WTC11 (cell line): Measurements from ENCODE around the gene ABCC11.

Experiments used
- ELF4 ChIP-seq: sonication (generic); formaldehyde crosslinking; IDR thresholded peaks from 2 replicates; pipeline ENCODE4 v1.8.1; 2022; ENCODE audit warnings: low read depth, mild to moderate bottlenecking, moderate library complexity, missing genetic modification reagents
- IRF2 ChIP-seq: sonication (generic); formaldehyde crosslinking; IDR thresholded peaks from 2 replicates; pipeline ENCODE4 v1.8.0; 2022; ENCODE audit warnings: low read depth, missing genetic modification reagents, borderline replicate concordance
- NFYB ChIP-seq: sonication (generic); formaldehyde crosslinking; conservative IDR thresholded peaks from 2 replicates; pipeline ENCODE4 v1.8.0; 2022; ENCODE audit warnings: low read depth, missing genetic modification reagents
- NR1H2 ChIP-seq: sonication (generic); formaldehyde crosslinking; IDR thresholded peaks from 2 replicates; pipeline ENCODE4 v1.9.0; 2021; ENCODE audit warnings: mild to moderate bottlenecking, moderate library complexity, missing genetic modification reagents
- ZNF121 ChIP-seq: sonication (generic); formaldehyde crosslinking; IDR thresholded peaks from 2 replicates; pipeline ENCODE4 v1.8.0; 2023; ENCODE audit warnings: missing genetic modification reagents
- ZNF219 ChIP-seq: sonication (generic); formaldehyde crosslinking; IDR thresholded peaks from 2 replicates; pipeline ENCODE4 v1.8.0; 2023; ENCODE audit warnings: missing genetic modification reagents, mild to moderate bottlenecking, borderline replicate concordance
- ZNF416 ChIP-seq: fragments of 250-450 bp; sonication (Bioruptor Pico); IDR thresholded peaks from 2 replicates; pipeline ENCODE4 v1.9.0; 2021; ENCODE audit warnings: mild to moderate bottlenecking, inconsistent platforms
- TF ChIP-seq, protein P1 (sequence below): fragments of 200-600 bp; IDR thresholded peaks from 2 replicates; pipeline ENCODE4 v1.8.0; 2022; ENCODE audit warnings: antibody characterized with exemption
- TF ChIP-seq, protein P2 (sequence below): sonication (generic); formaldehyde crosslinking; conservative IDR thresholded peaks from 2 replicates; pipeline ENCODE4 v1.8.1; 2023; ENCODE audit warnings: mild to moderate bottlenecking, low read depth, missing genetic modification reagents, moderate library complexity
- TF ChIP-seq, protein P3 (sequence below): sonication (generic); formaldehyde crosslinking; IDR thresholded peaks from 2 replicates; pipeline ENCODE4 v1.8.0; 2022; ENCODE audit warnings: mild to moderate bottlenecking, missing genetic modification reagents
- TF ChIP-seq, protein P4 (sequence below): sonication (generic); formaldehyde crosslinking; IDR thresholded peaks from 2 replicates; pipeline ENCODE4 v1.8.1; 2023; ENCODE audit warnings: mild to moderate bottlenecking, missing genetic modification reagents, moderate library complexity
- TF ChIP-seq, protein P5 (sequence below): sonication (generic); formaldehyde crosslinking; IDR thresholded peaks from 2 replicates; pipeline ENCODE4 v1.8.0; 2022; ENCODE audit warnings: mild to moderate bottlenecking, missing genetic modification reagents
- TF ChIP-seq, protein P6 (sequence below): sonication (generic); formaldehyde crosslinking; IDR thresholded peaks from 2 replicates; pipeline ENCODE4 v1.8.0; 2023; ENCODE audit warnings: missing genetic modification reagents, mild to moderate bottlenecking, borderline replicate concordance

DNA sequence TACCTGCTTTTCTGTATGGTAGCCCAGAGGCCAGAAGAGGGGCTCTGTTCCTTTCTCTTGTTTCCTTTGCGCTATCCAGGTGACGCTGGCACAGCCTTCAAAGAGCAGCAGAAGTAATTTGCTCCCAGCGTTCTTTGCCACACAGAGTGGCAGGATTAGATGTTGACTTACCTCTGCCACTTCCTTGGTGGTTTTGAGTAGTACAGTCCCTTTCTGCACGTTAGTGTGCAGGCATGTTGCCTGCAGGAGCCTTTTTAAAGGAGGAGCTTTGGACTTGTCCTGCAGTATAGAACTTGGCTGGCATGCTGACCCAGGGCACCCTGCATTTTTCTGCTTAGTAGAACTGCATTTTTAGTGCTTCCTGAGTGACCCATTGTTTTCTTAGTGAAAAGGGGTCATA lies at the start of gene ABCC11:
- TF ChIP-seq, protein P1, sequence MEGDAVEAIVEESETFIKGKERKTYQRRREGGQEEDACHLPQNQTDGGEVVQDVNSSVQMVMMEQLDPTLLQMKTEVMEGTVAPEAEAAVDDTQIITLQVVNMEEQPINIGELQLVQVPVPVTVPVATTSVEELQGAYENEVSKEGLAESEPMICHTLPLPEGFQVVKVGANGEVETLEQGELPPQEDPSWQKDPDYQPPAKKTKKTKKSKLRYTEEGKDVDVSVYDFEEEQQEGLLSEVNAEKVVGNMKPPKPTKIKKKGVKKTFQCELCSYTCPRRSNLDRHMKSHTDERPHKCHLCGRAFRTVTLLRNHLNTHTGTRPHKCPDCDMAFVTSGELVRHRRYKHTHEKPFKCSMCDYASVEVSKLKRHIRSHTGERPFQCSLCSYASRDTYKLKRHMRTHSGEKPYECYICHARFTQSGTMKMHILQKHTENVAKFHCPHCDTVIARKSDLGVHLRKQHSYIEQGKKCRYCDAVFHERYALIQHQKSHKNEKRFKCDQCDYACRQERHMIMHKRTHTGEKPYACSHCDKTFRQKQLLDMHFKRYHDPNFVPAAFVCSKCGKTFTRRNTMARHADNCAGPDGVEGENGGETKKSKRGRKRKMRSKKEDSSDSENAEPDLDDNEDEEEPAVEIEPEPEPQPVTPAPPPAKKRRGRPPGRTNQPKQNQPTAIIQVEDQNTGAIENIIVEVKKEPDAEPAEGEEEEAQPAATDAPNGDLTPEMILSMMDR = no peak
- TF ChIP-seq, protein P2, sequence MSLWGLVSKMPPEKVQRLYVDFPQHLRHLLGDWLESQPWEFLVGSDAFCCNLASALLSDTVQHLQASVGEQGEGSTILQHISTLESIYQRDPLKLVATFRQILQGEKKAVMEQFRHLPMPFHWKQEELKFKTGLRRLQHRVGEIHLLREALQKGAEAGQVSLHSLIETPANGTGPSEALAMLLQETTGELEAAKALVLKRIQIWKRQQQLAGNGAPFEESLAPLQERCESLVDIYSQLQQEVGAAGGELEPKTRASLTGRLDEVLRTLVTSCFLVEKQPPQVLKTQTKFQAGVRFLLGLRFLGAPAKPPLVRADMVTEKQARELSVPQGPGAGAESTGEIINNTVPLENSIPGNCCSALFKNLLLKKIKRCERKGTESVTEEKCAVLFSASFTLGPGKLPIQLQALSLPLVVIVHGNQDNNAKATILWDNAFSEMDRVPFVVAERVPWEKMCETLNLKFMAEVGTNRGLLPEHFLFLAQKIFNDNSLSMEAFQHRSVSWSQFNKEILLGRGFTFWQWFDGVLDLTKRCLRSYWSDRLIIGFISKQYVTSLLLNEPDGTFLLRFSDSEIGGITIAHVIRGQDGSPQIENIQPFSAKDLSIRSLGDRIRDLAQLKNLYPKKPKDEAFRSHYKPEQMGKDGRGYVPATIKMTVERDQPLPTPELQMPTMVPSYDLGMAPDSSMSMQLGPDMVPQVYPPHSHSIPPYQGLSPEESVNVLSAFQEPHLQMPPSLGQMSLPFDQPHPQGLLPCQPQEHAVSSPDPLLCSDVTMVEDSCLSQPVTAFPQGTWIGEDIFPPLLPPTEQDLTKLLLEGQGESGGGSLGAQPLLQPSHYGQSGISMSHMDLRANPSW (CRISPR knock-in tag) = no peak
- TF ChIP-seq IRF2 (CRISPR knock-in tag) (no peak), NFYB (no peak), ZNF121 (CRISPR knock-in tag) (no peak), ZNF219 (CRISPR knock-in tag) (no peak), NR1H2 (no peak), ZNF416 (no peak), ELF4 (CRISPR knock-in tag) (no peak)
- TF ChIP-seq, protein P3, sequence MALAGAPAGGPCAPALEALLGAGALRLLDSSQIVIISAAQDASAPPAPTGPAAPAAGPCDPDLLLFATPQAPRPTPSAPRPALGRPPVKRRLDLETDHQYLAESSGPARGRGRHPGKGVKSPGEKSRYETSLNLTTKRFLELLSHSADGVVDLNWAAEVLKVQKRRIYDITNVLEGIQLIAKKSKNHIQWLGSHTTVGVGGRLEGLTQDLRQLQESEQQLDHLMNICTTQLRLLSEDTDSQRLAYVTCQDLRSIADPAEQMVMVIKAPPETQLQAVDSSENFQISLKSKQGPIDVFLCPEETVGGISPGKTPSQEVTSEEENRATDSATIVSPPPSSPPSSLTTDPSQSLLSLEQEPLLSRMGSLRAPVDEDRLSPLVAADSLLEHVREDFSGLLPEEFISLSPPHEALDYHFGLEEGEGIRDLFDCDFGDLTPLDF (CRISPR knock-in tag) = no peak
- TF ChIP-seq, protein P4, sequence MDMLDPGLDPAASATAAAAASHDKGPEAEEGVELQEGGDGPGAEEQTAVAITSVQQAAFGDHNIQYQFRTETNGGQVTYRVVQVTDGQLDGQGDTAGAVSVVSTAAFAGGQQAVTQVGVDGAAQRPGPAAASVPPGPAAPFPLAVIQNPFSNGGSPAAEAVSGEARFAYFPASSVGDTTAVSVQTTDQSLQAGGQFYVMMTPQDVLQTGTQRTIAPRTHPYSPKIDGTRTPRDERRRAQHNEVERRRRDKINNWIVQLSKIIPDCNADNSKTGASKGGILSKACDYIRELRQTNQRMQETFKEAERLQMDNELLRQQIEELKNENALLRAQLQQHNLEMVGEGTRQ = no peak
- TF ChIP-seq, protein P5, sequence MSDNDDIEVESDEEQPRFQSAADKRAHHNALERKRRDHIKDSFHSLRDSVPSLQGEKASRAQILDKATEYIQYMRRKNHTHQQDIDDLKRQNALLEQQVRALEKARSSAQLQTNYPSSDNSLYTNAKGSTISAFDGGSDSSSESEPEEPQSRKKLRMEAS (CRISPR knock-in tag) = no peak
- TF ChIP-seq, protein P6, sequence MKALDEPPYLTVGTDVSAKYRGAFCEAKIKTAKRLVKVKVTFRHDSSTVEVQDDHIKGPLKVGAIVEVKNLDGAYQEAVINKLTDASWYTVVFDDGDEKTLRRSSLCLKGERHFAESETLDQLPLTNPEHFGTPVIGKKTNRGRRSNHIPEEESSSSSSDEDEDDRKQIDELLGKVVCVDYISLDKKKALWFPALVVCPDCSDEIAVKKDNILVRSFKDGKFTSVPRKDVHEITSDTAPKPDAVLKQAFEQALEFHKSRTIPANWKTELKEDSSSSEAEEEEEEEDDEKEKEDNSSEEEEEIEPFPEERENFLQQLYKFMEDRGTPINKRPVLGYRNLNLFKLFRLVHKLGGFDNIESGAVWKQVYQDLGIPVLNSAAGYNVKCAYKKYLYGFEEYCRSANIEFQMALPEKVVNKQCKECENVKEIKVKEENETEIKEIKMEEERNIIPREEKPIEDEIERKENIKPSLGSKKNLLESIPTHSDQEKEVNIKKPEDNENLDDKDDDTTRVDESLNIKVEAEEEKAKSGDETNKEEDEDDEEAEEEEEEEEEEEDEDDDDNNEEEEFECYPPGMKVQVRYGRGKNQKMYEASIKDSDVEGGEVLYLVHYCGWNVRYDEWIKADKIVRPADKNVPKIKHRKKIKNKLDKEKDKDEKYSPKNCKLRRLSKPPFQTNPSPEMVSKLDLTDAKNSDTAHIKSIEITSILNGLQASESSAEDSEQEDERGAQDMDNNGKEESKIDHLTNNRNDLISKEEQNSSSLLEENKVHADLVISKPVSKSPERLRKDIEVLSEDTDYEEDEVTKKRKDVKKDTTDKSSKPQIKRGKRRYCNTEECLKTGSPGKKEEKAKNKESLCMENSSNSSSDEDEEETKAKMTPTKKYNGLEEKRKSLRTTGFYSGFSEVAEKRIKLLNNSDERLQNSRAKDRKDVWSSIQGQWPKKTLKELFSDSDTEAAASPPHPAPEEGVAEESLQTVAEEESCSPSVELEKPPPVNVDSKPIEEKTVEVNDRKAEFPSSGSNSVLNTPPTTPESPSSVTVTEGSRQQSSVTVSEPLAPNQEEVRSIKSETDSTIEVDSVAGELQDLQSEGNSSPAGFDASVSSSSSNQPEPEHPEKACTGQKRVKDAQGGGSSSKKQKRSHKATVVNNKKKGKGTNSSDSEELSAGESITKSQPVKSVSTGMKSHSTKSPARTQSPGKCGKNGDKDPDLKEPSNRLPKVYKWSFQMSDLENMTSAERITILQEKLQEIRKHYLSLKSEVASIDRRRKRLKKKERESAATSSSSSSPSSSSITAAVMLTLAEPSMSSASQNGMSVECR = no peak
